K562 (cell line): Measurements from ENCODE around the gene HMG20B. TPM values are rescaled to one million over a fixed set of nuclear protein-coding genes. Genes with fewer than 3 reads are reported as not detected.

Source experiments
- ATAC-seq: fragments of 200-7000 bp; cut with Tn5 transposase; 3 replicates; pipeline ENCODE4 v1.9.1; 2020; ENCODE audit warnings: moderate library complexity
- BruUV-seq: library from RNA; stranded (reverse); fragments of 400-500 nt; replicated peaks from 2 replicates; lab custom pipeline; 2021; lab: Mats Ljungman, UMichigan
- CTCF ChIA-PET: fragments of 300-600 bp; formaldehyde crosslinking; extraction: SDS; loops from one replicate; lab custom pipeline; 2021; ENCODE audit warnings: low intra/inter-chr PET ratio; lab: Yijun Ruan, JAX
- POLR2A ChIA-PET: fragments of 300-600, 350-650 bp; sonication (Branson Sonifier 250); formaldehyde crosslinking; extraction: SDS; loops from one replicate; lab custom pipeline; 2021; ENCODE audit warnings: antibody characterized with exemption, inconsistent platforms; lab: Yijun Ruan, JAX
- DNase-seq, 4 experiments: peaks; one replicate each; pipeline versions ENCODE4 v3.0.0 to v3.0.0-alpha.2; 2011 to 2018; ENCODE audit warnings: low spot score in 3 of 4, mixed read lengths in 3 of 4; ENCODE audit errors: extremely low read depth in 1 of 4
- FAIRE-seq: peaks from 2 replicates; lab custom pipeline; 2011; peaks lifted over from hg19 to GRCh38; lab: Jason Lieb, UNC
- H2AFZ ChIP-seq: 2 replicates; pipeline ENCODE4 v1.6.0; 2011; ENCODE audit warnings: low read depth, low read length, control low read depth, inconsistent platforms
- H3K27ac ChIP-seq: fragments of 200-600 bp; 3 replicates; pipeline ENCODE4 v1.8.0; 2011; ENCODE audit warnings: low read depth, mild to moderate bottlenecking, control low read depth, inconsistent platforms, low read length, moderate library complexity, mixed read lengths; ENCODE audit errors: extremely low read depth
- H3K27me3 ChIP-seq, 2 experiments: fragments of 300-600 bp in 1 of 2; 2 replicates in 1 of 2; 3 replicates in 1 of 2; pipeline versions ENCODE4 v1.6.0 to v1.8.0; 2011; ENCODE audit warnings: inconsistent platforms in 2 of 2, low read length in 2 of 2, mild to moderate bottlenecking in 1 of 2, mixed read lengths in 1 of 2, moderate library complexity in 1 of 2; ENCODE audit not compliant: control insufficient read depth in 2 of 2, insufficient read depth in 2 of 2
- H3K36me3 ChIP-seq: fragments of 300-600 bp; 3 replicates; pipeline ENCODE4 v1.8.0; 2011; ENCODE audit warnings: mild to moderate bottlenecking, low read length, inconsistent platforms; ENCODE audit not compliant: control insufficient read depth, insufficient read depth
- H3K4me1 ChIP-seq, 2 experiments: fragments of 200-600 bp in 1 of 2; replicated peaks in 1 of 2; 2 replicates in 1 of 2; 3 replicates in 1 of 2; pipeline versions ENCODE4 v1.5.1 to v1.8.0; 2011; ENCODE audit warnings: inconsistent platforms in 2 of 2, low read length in 2 of 2, mild to moderate bottlenecking in 1 of 2, mixed read lengths in 1 of 2, moderate library complexity in 1 of 2; ENCODE audit not compliant: control insufficient read depth in 2 of 2, insufficient read depth in 2 of 2
- H3K4me2 ChIP-seq: 2 replicates; pipeline ENCODE4 v1.6.1; 2011; ENCODE audit warnings: low read length, control low read depth, inconsistent platforms, mixed read lengths; ENCODE audit not compliant: insufficient read depth
- H3K4me3 ChIP-seq: fragments of 200-600 bp; sonication (generic), shearing (Covaris generic); 2 replicates; pipeline ENCODE4 v1.5.1; 2016; ENCODE audit warnings: control low read depth, inconsistent platforms
- H3K79me2 ChIP-seq: fragments of 200-600 bp; 3 replicates; pipeline ENCODE4 v1.8.0; 2011; ENCODE audit warnings: low read length, inconsistent platforms; ENCODE audit not compliant: control insufficient read depth, insufficient read depth
- H3K9ac ChIP-seq, 2 experiments: 2 replicates each; pipeline versions ENCODE4 v1.6.0 to v1.6.1; 2011; ENCODE audit warnings: low read depth in 2 of 2, low read length in 2 of 2, control low read depth in 1 of 2, inconsistent platforms in 1 of 2, mild to moderate bottlenecking in 1 of 2, mixed read lengths in 1 of 2; ENCODE audit not compliant: insufficient read depth in 1 of 2
- H3K9me1 ChIP-seq: one replicate; pipeline ENCODE4 v1.6.0; 2011; ENCODE audit warnings: inconsistent platforms, mild to moderate bottlenecking, low read length, moderate library complexity; ENCODE audit not compliant: control insufficient read depth, insufficient read depth
- H3K9me3 ChIP-seq: replicated peaks from 2 replicates; pipeline ENCODE4 v1.5.1; 2011; ENCODE audit warnings: low read depth, low read length, inconsistent platforms; ENCODE audit not compliant: control insufficient read depth, insufficient read depth
- H4K20me1 ChIP-seq: replicated peaks from 2 replicates; pipeline ENCODE4 v1.6.1; 2011; ENCODE audit warnings: low read length, inconsistent platforms, mixed read lengths; ENCODE audit not compliant: control insufficient read depth, insufficient read depth
- ARID1B ChIP-seq: fragments of 450-650 bp; IDR thresholded peaks from 2 replicates; pipeline ENCODE4 v1.6.1; 2016; ENCODE audit warnings: antibody characterized with exemption, mild to moderate bottlenecking, inconsistent platforms
- CBX2 ChIP-seq: fragments of 200-600 bp; sonication (generic); IDR thresholded peaks from one replicate; pipeline ENCODE4 v1.6.1; 2012; ENCODE audit warnings: mild to moderate bottlenecking, low read length, inconsistent platforms; ENCODE audit not compliant: insufficient read depth, poor library complexity, severe bottlenecking
- CHD4 ChIP-seq: fragments of 200-600 bp; sonication (generic); IDR thresholded peaks from 3 replicates; pipeline ENCODE4 v1.6.1; 2012; ENCODE audit warnings: low read depth, mild to moderate bottlenecking, mixed read lengths, low read length, inconsistent platforms; ENCODE audit not compliant: insufficient read depth, insufficient replicate concordance, poor library complexity, severe bottlenecking
- CXXC5 ChIP-seq: fragments of 250-450 bp; sonication (Bioruptor Pico); IDR thresholded peaks from 2 replicates; pipeline ENCODE4 v1.8.0; 2022; ENCODE audit warnings: inconsistent platforms, mild to moderate bottlenecking, moderate library complexity
- HDAC1 ChIP-seq, 2 experiments: fragments of 450-650 bp; IDR thresholded peaks; 2 replicates each; pipeline ENCODE4 v1.6.1; 2016 to 2017; ENCODE audit warnings: inconsistent platforms in 1 of 2, mild to moderate bottlenecking in 1 of 2, moderate library complexity in 1 of 2
- HMG20A ChIP-seq: fragments of 450-650 bp; formaldehyde crosslinking; conservative IDR thresholded peaks from 2 replicates; pipeline ENCODE4 v1.4.0; 2020; ENCODE audit warnings: mild to moderate bottlenecking, mixed read lengths
- MTA3 ChIP-seq: fragments of 450-650 bp; formaldehyde crosslinking; IDR thresholded peaks from 2 replicates; pipeline ENCODE4 v1.6.1; 2017; ENCODE audit warnings: mild to moderate bottlenecking, borderline replicate concordance
- NFATC3 ChIP-seq: fragments of 450-650 bp; IDR thresholded peaks from 2 replicates; pipeline ENCODE4 v1.6.1; 2017; ENCODE audit warnings: mild to moderate bottlenecking
- NR1H2 ChIP-seq: sonication (generic); formaldehyde crosslinking; IDR thresholded peaks from 2 replicates; pipeline ENCODE4 v1.4.0; 2020; ENCODE audit warnings: mild to moderate bottlenecking, missing genetic modification reagents
- NR2C1 ChIP-seq, 2 experiments: fragments of 450-650 bp; IDR thresholded peaks; 2 replicates each; pipeline ENCODE4 v1.6.1; 2017; ENCODE audit warnings: mild to moderate bottlenecking in 2 of 2, antibody characterized with exemption in 1 of 2, inconsistent platforms in 1 of 2, missing compliant biosample characterization in 1 of 2, missing genetic modification characterization in 1 of 2
- POLR2A ChIP-seq: fragments of 450-650 bp; conservative IDR thresholded peaks from 2 replicates; pipeline ENCODE4 v1.6.1; 2016
- POLR3A ChIP-seq: IDR thresholded peaks from 2 replicates; pipeline ENCODE4 v1.6.1; 2011; ENCODE audit warnings: borderline replicate concordance, mild to moderate bottlenecking, moderate library complexity; ENCODE audit not compliant: insufficient read length, insufficient read depth; ENCODE audit errors: extremely low read depth
- RBBP5 ChIP-seq: fragments of 200-600 bp; sonication (generic); IDR thresholded peaks from 2 replicates; pipeline ENCODE4 v1.6.1; 2012; ENCODE audit warnings: borderline replicate concordance, mild to moderate bottlenecking, low read length, control low read depth, inconsistent platforms; ENCODE audit not compliant: insufficient read depth, poor library complexity, severe bottlenecking
- SUPT5H ChIP-seq: fragments of 450-650 bp; IDR thresholded peaks from 2 replicates; pipeline ENCODE4 v1.6.1; 2016
- TAF7 ChIP-seq: fragments of 450-650 bp; IDR thresholded peaks from 2 replicates; pipeline ENCODE4 v1.6.1; 2016; ENCODE audit warnings: missing genetic modification characterization, missing compliant biosample characterization
- U2AF2 ChIP-seq: fragments of 200-400 bp; formaldehyde crosslinking; optimal IDR thresholded peaks from 2 replicates; pipeline ENCODE3; 2017; ENCODE audit warnings: low read depth, mild to moderate bottlenecking, low read length
- ZNF146 ChIP-seq: IDR thresholded peaks from one replicate; pipeline ENCODE4 v1.6.1; 2018; ENCODE audit warnings: missing compliant biosample characterization; ENCODE audit not compliant: unreplicated experiment
- ZNF316 ChIP-seq: fragments of 450-650 bp; IDR thresholded peaks from 2 replicates; pipeline ENCODE4 v1.6.1; 2016
- ZNF41 ChIP-seq: fragments of 250-450 bp; sonication (Bioruptor Pico); conservative IDR thresholded peaks from 2 replicates; pipeline ENCODE4 v1.4.0; 2020; ENCODE audit warnings: mild to moderate bottlenecking
- ZNF436 ChIP-seq: fragments of 250-450, 450-650 bp; sonication (Bioruptor Pico); formaldehyde crosslinking; IDR thresholded peaks from 2 replicates; pipeline ENCODE4 v1.7.0; 2020; ENCODE audit warnings: mild to moderate bottlenecking
- ZNF77 ChIP-seq: fragments of 250-450 bp; sonication (Bioruptor Pico); IDR thresholded peaks from 2 replicates; pipeline ENCODE4 v1.5.0; 2020
- WGBS: fragments of 100-300 bp; shearing (Covaris generic); methylation state at CpG from one replicate; pipeline ENCODE4 v1.1.6; 2016; ENCODE audit warnings: low coverage, mixed read lengths; ENCODE audit not compliant: insufficient coverage; ENCODE audit errors: missing lambda C conversion rate; 5-methylcytosine and 5-hydroxymethylcytosine counted together
- in situ Hi-C: fragments of 300-500 bp; cut with MboI; formaldehyde crosslinking; loops from 4 replicates; pipeline ENCODE4 v1.15.0; 2018; ENCODE audit warnings: inconsistent platforms, mixed read lengths
- intact Hi-C: fragments of 100-400 bp; cut with micrococcal nuclease; formaldehyde crosslinking; loops from 2 replicates; pipeline ENCODE4 v1.14.2; 2022
- polyA plus RNA-seq, 8 experiments: library from polyadenylated mRNA; depleted of rRNA in 4 of 8; stranded (reverse) in 5 of 8; unstranded in 3 of 8; fragments of >200 nt; fragmentation: Nextera tagmentation in 2 of 8; fragmentation: Illumina TruSeq in 1 of 8; extraction: Ambion mirVana in 2 of 8; extraction: Trizol in 1 of 8; gene quantifications; 2 replicates each; pipeline versions ENCODE4 v1.2.1 to v1.2.3, GENCODE V29; 2011 to 2014; ENCODE audit warnings: inconsistent platforms in 1 of 8, missing spikeins in 1 of 8
- total RNA-seq, 7 experiments: library from RNA; depleted of rRNA in 6 of 7; stranded (reverse); fragments of >200 nt in 6 of 7; fragmentation: Illumina TruSeq in 2 of 7; extraction: Trizol in 2 of 7; gene quantifications; 2 replicates each; pipeline versions ENCODE4 v1.2.1 to v1.2.3, GENCODE V29; 2011 to 2021; ENCODE audit warnings: low replicate concordance in 1 of 7
- TF ChIP-seq, protein P1 (sequence below): conservative IDR thresholded peaks from 2 replicates; pipeline ENCODE4 v1.6.1; 2011; ENCODE audit warnings: low read depth, mild to moderate bottlenecking, low read length; ENCODE audit not compliant: control insufficient read depth

The HMG20B gene
- total and polyA plus RNA-seq, 9 of the 15 experiments (the other 6 are each of a cell fraction or from before 2014, with no cell fraction given), result 0.35 to 172 (median 38.6) TPM

DNA sequence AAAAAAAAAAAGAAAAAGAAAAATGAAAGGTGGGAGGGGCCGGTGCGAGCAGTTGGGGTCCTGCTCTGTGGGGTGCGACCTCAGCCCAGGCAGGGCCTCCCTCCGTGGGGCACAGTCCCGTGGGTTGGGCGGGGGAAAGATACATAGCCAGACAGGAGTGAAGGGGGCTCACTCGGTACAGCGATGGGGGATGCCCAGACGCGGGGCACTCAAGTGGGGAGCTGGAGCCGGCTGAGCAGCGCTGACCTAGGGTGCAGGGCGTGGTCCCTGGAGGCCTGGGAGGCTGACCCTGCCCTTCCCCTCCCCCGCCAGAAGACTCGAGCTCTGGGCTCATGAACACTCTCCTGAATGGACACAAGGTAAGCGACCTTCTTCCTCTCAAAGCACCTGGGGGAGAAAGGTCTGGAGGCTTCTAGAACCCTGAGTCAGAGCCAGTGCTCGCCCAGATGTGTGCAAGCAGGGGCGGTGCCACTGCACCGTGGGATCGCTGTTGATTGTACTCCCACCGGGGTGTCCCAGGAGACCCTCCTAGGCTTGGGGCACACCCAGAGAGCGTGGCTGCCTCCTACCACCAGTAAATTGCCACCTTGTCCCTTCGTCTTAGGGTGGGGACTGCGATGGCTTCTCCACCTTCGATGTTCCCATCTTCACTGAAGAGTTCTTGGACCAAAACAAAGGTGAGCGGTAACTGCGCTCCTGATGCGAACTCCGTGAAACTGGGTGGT, 3.4 kb downstream of the HMG20B start:
- Histone ChIP-seq H3K4me2 (peak overlapping the region; percentile 43), H3K9me3 (no peaks in the 10 kb centered on the region), H4K20me1 (peaks cover 3% of the 10 kb centered on the region; the same call in 1 of the 2 replicates), H3K4me1 (peaks cover 38 to 85% of the 10 kb centered on the region in 2 experiments), H3K9me1 (peaks cover 5% of the 10 kb centered on the region), H3K27me3 (no peaks in the 10 kb centered on the region), H3K9ac (peak overlapping the region in 1 of 2 experiments; percentile 66; a peak in 2 of 4 replicates), H2AFZ (no peak overlapping the region), H3K27ac (peak overlapping the region; percentile 12; the same call in 1 of the 3 replicates), H3K36me3 (peaks cover 41% of the 10 kb centered on the region), H3K4me3 (peak overlapping the region; percentile 11; the same call in 1 of the 2 replicates), H3K79me2 (peaks cover 20% of the 10 kb centered on the region)
- in situ Hi-C loops (no loop called here), intact Hi-C loops (no loop called here)
- CTCF ChIA-PET, result no interaction called here
- WGBS, result 62% methylated on average over 20 of the region's 29 CpGs
- POLR2A ChIA-PET, result interaction anchor here (0.6 to 1.5 kb wide), 6 partner anchors 9 to 133 kb away, joined by 3 to 4 read pairs (median 3); no protein-coding TSS in a partner anchor
- no peak for FAIRE-seq
- BruUV-seq, result no TSS peak
- ATAC-seq, result no peak
- TF ChIP-seq POLR3A (no peak), ZNF41 (CRISPR knock-in tag) (no peak), NR1H2 (CRISPR knock-in tag) (no peak), NFATC3 (no peak), HDAC1 (IDR thresholded peaks at IDR 0.05) (no peak), TAF7 (tag) (no peak), RBBP5 (no peak), ZNF436 (CRISPR knock-in tag) (no peak), ARID1B (no peak), U2AF2 (no peak), CHD4 (no peak), SUPT5H (peak; percentile 45; the same call in 1 of the 2 replicates), CXXC5 (no peak), ZNF316 (no peak), CBX2 (no peak), HMG20A (CRISPR knock-in tag) (no peak), MTA3 (no peak), NR2C1 (IDR thresholded peaks at IDR 0.05) (no peak), NR2C1 (tag; IDR thresholded peaks at IDR 0.05) (no peak), POLR2A (peak; percentile 40), ZNF77 (CRISPR knock-in tag) (no peak), ZNF146 (CRISPR knock-in tag) (no peak)
- TF ChIP-seq, protein P1, sequence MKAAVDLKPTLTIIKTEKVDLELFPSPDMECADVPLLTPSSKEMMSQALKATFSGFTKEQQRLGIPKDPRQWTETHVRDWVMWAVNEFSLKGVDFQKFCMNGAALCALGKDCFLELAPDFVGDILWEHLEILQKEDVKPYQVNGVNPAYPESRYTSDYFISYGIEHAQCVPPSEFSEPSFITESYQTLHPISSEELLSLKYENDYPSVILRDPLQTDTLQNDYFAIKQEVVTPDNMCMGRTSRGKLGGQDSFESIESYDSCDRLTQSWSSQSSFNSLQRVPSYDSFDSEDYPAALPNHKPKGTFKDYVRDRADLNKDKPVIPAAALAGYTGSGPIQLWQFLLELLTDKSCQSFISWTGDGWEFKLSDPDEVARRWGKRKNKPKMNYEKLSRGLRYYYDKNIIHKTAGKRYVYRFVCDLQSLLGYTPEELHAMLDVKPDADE, result 0 out of 2 replicates have a peak, but pooled peaks have one; percentile 35
- DNase-seq, result peak in 1 of 4 experiments; percentile 59
